ENCODE data around the gene MYO10. TPM values are rescaled to one million over a fixed set of nuclear protein-coding genes. Genes with fewer than 3 reads are reported as not detected.

MYO10 gene
- polyA plus RNA-seq, 10 donors = 19.9 to 38.1 (median 28.8) TPM

DNA sequence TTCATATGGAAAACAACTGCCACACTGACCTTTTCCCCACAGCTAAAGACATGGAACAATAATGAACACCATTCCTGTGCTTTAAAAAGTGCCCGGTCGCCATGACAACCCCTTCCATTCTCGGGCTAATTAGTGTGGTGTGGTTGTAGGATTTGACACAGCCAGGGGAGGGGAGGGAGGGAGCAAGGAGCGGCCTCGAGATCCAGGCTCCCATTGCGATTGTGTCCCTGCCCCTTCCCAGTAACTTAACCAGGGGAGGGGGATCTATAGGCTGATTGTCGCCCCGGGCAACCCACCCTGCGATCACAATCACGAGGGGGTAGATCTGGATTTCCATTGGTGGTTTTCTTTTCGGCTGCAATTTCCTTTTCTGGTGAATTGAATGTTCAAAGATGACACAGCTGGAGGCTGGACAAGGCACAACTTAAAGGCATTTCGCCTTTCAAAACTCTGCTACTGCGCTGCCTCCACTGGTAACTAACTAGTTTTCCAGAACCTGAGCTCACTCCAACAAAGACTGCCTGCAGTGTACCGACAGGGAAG, 222.6 kb downstream of the MYO10 start:
- DNase-seq = peak in 2 of 3 donors; percentile 53 to 71

GRCh38 chr5:16712620-16713019, 223.5 kb downstream of the MYO10 start:
- DNase-seq = peak in 1 of 3 donors; percentile 39

GRCh38 chr5:16712178-16712577, 223.9 kb downstream of the MYO10 start:
- no peak for DNase-seq

DNA sequence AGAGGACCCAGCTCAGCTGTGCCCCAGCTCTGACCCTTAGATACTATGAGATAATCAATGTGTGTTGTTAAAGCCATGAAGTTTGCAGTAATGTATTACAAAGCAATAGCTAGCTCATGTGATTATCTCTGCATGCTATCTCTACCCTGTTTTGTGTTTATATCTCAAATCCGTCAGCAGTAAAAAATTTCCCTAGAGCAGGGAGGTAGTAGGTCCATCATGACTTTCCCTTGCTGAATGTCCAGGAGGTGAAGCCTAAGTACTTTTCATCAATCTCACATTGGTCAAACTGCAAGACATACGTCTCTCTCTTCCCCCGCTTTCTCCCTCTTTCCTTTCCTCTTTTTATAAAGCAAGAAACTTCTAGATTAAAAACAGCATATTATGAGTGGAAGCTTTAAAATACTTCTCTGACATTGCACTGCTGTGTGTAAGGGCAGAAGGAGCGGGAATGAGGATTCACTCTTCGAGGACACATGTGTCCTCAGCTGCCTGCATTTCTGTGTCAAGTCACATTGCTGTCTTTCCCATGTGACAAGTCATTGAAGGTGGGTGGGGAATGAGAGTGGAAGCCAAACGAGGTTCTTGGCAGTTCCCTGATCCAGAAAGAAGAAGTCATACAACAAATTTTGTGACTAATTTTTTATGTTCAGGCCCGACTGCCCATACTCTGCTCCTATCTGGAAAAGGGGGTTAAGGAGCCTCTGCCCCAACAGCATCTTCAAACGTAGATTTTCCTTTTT, 226.2 kb downstream of the MYO10 start:
- no peak for DNase-seq

DNA sequence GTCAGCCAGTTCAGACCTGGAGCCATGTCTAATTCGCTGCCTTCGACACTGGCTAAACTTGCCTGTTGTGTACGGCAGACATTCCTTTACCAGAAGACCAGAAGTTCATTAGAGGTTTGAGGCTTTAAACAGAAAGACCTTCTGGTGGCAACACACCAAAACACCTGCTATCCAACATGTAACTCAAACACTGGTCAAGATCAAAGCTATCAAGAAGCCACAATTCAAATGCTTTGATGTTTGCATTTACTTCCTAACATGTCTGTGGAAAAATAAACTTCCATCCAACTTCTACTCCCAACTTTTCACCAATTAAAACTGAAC, 228.3 kb downstream of the MYO10 start:
- DNase-seq = no peak

DNA sequence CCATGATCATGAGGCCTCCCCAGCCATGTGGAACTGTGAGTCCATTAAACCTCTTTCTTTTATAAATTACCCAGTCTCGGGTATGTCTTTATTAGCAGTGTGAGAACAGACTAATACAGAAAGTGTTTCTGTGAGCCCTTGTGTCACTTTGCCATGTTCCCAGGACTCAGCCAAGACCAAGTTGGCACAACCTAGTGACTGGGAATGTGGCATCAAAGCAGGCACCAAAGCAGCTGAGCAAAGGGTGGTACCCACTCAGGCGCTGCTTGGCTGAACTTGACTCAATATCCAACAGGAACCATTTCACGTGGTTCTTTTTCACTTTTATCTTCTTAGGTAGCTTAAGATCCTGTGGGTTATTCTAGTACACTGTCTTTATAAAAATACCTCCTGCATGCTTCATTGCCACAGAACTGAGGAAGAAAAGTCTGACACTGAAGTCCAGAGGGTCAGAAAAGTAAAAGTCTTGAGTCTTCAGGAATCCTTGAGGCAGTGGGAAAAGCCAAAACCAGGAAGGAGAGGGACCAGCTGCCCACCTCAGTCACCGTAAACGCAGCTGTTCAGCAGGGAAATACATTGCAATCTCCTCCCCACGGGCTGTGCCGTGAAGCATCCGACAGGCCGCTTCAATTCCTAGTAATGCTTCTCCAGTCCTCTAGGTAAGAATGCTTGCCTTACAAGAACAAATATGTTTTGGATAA, 228.8 kb downstream of the MYO10 start:
- no peak for DNase-seq

DNA sequence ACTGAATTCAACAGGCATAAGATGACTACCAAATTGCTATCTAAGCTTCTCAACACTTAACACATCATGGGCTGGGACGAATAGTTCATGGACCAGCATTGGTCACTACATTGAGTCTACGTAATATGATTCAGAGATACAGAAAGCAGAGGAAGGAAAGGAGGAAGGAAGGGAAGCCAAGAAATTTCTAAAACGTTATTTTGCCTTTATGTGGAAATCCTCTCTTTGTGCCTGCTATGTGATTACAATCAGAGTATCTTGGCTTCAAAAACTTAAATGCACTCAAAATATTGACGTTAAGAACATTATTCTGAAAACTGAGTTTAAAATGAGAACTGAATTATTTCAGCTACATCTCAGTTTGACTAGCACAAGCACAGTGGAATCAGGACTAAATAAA, 231.1 kb downstream of the MYO10 start:
- DNase-seq = no peak

DNA sequence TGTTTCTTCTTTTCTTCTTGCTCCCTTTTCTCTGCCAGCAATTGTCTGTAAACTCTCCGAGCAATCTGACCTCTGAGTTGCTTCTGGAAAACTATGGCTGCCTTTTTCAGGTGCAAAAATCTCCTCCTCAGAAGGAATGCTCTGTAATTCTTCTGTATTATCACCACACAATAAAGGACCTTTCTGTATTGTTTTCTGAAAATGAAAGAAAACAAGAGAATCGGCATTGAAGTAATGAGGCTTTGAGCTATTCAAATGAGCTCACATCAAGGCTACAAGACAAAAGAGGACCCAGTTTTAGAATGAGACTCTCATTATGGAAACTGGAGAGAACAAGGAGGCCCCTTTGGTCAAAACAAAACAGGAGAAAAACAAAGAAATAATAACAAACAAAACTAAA, 233.1 kb downstream of the MYO10 start:
- no peak for DNase-seq

- no peak for DNase-seq
Measured at GRCh38 chr5:16701134-16702099, 234.7 kb downstream of the MYO10 start.

- no peak for DNase-seq
Measured at GRCh38 chr5:16700081-16700480, 236.0 kb downstream of the MYO10 start.

- DNase-seq = no peak
Measured at GRCh38 chr5:16695779-16696178, 240.3 kb downstream of the MYO10 start.

- no peak for DNase-seq
Measured at GRCh38 chr5:16693879-16694278, 242.2 kb downstream of the MYO10 start.

DNA sequence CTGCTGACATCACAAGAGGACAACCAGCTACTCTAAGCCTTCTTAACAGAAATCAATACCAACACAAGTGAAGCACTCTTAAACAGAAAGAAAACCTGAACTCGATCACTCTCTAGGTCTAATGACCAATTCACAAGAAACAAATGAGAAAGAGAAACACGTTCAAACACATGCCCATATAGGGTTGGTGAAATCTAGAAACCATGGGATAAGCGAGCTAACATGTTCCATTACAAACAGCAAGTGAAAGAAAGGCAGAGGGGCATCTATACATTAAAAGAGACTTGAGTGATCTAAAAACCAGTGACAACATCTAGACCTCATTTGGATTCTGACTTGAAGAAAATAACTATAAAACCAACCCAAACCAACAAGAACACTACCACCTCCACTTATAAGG, 244.4 kb downstream of the MYO10 start:
- DNase-seq = no peak

DNA sequence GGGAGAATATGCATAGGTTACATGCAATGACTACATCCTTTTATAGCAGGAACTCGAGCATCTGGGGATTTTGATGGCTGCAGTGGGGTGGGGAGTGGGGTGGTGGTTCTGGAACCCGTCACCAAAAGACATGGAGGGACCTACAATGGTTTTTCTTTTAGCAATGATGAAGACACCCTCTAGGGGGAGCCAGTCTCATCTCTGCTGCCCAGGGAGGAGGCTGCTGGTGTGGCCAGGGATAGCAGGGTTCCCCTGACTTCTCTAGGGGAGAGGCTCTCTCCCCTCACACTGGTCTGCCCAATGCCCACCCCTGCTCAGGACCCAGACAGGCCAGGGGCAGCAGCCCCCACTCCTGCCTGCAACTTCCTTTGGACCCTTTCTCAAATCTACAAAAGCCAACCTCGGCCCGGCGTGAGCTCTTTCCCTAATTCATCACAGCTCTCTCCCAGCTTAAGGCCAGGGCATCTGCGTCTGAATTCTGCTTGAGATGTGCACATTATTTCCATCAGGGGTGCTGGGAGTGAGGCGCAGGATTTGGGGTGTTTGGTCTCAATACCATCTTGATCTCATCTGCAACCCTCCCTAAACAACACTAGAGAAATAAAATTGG, 245.7 kb downstream of the MYO10 start:
- DNase-seq = no peak

DNA sequence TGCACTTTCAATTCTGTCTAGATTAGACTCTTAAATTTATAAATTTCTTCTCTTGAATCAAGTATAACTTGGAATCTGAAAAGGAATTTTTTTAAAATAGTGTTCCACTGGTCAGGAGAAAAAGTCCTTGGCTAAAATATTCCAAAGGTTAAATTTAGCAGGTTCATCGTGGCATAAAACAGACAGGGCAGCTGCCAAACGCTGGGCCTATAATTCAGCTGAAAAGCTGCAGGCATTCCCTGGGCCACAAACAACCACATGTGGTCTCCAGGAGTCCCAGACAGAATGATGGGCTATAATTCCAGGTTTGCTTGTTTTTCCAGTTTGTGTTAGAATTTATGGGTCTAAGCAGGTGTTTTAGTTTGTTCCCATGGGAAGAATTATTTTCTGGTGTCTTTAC, 248.2 kb downstream of the MYO10 start:
- no peak for DNase-seq

DNA sequence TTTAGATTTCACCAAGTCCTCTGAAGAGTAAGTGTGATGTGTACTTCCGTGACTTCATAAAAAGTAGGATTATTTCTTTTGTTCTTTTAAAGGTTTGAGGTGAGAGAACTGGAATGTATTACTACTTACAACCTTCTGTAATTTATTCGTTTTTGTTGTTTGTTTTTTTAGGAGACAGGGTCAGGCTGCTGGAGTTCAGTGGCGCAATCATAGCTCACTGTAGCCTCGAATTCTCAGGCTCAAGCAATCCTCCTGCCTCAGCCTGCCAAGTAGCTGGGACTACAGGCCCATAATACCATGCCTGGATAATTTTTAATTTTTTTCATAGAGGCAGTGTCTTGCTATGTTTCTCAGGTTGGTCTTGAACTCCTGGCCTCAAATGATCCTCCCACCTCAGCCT, 251.0 kb downstream of the MYO10 start:
- no peak for DNase-seq

- DNase-seq = no peak
Measured at GRCh38 chr5:16681876-16682275, 254.2 kb downstream of the MYO10 start.

GRCh38 chr5:16679863-16680262, 256.2 kb downstream of the MYO10 start:
- no peak for DNase-seq

- DNase-seq = no peak
Measured at GRCh38 chr5:16679190-16679589, 256.9 kb downstream of the MYO10 start.

- no peak for DNase-seq
Measured at GRCh38 chr5:16675806-16676205, 260.3 kb downstream of the MYO10 start.

DNA sequence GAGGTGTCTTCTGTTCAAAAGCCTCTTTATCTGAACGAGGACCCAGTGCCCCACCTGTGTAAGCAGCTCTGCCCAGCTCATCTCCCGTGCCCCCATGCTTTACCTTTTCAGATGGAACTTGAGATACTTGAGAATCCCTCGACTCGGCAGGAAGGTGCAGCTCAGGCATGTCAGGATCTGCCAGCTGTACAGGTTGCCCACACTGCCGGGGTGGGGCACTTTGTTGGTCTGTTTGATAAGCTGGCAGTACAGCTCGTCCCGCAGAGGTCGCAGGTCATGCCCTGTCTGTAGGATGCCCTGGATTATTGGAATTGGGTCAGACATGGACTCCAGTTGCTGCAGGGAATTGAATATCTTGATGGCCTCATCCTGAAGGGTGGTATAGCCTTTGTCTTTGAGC, 261.3 kb downstream of the MYO10 start:
- no peak for DNase-seq
